H1 (cell line): ENCODE data around the gene BRD1. TPM values are rescaled to one million over a fixed set of nuclear protein-coding genes. Genes with fewer than 3 reads are reported as not detected.

Experiments
- CTCF ChIA-PET: fragments of 300-600 bp; sonication (Branson Sonifier 250); formaldehyde crosslinking; loops from one replicate; lab custom pipeline; 2021; ENCODE audit not compliant: partially characterized antibody; lab: Charles Lee
- POLR2A ChIA-PET: fragments of 300-600 bp; sonication (Branson Sonifier 250); formaldehyde crosslinking; loops from one replicate; lab custom pipeline; 2021; ENCODE audit warnings: inconsistent platforms; ENCODE audit not compliant: partially characterized antibody; lab: Charles Lee
- DNase-seq, 2 experiments: peaks; one replicate each; pipeline versions ENCODE4 v3.0.0 to v3.0.0-alpha.2; 2010 to 2022; ENCODE audit warnings: low spot score in 2 of 2, low read depth in 1 of 2, mixed read lengths in 1 of 2
- FAIRE-seq: peaks from 2 replicates; lab custom pipeline; 2011; peaks lifted over from hg19 to GRCh38; lab: Jason Lieb, UNC
- H2AFZ ChIP-seq: 2 replicates; pipeline ENCODE4 v1.8.1; 2012; ENCODE audit warnings: low read length, inconsistent platforms
- H2AK5ac ChIP-seq: 2 replicates; pipeline ENCODE4 v1.6.1; 2013; ENCODE audit warnings: low read depth, low read length
- H2BK120ac ChIP-seq: replicated peaks from 2 replicates; pipeline ENCODE3; 2013; ENCODE audit warnings: low read depth, low read length, inconsistent platforms
- H2BK12ac ChIP-seq: 2 replicates; pipeline ENCODE4 v1.6.1; 2013; ENCODE audit warnings: low read depth, low read length
- H2BK15ac ChIP-seq: 2 replicates; pipeline ENCODE4 v1.6.1; 2013; ENCODE audit warnings: low read length
- H2BK20ac ChIP-seq: 2 replicates; pipeline ENCODE4 v1.6.1; 2013; ENCODE audit warnings: low read length
- H2BK5ac ChIP-seq: 2 replicates; pipeline ENCODE4 v1.6.1; 2013; ENCODE audit warnings: low read depth, low read length
- H3K14ac ChIP-seq: 2 replicates; pipeline ENCODE4 v1.6.1; 2013; ENCODE audit warnings: inconsistent platforms; ENCODE audit not compliant: insufficient read length
- H3K18ac ChIP-seq: 2 replicates; pipeline ENCODE4 v1.6.1; 2013; ENCODE audit warnings: low read length; ENCODE audit errors: extremely low read depth
- H3K23ac ChIP-seq: 2 replicates; pipeline ENCODE4 v1.6.1; 2013; ENCODE audit warnings: inconsistent platforms; ENCODE audit not compliant: insufficient read length
- H3K23me2 ChIP-seq: 2 replicates; pipeline ENCODE4 v1.6.1; 2013; ENCODE audit warnings: low read depth, low read length
- H3K27ac ChIP-seq: 2 replicates; pipeline ENCODE4 v1.6.1; 2011; ENCODE audit warnings: low read depth, low read length, inconsistent platforms
- H3K27me3 ChIP-seq, 4 experiments: replicated peaks in 1 of 4; 1 replicate in 1 of 4; 2 replicates in 3 of 4; pipeline versions ENCODE4 v1.6.1 to v1.8.1; 2011 to 2013; ENCODE audit warnings: low read length in 3 of 4, mild to moderate bottlenecking in 3 of 4, inconsistent platforms in 2 of 4, mixed read lengths in 2 of 4, moderate library complexity in 1 of 4; ENCODE audit not compliant: control insufficient read depth in 3 of 4, insufficient read depth in 3 of 4; ENCODE audit errors: extremely low read depth in 1 of 4
- H3K36me3 ChIP-seq, 4 experiments: 2 replicates each; pipeline versions ENCODE4 v1.6.1 to v1.8.1; 2011 to 2013; ENCODE audit warnings: mild to moderate bottlenecking in 4 of 4, low read length in 3 of 4, moderate library complexity in 2 of 4, control low read depth in 1 of 4, inconsistent platforms in 1 of 4; ENCODE audit not compliant: insufficient read depth in 4 of 4, control insufficient read depth in 2 of 4
- H3K4ac ChIP-seq: replicated peaks from 2 replicates; pipeline ENCODE3; 2013; ENCODE audit warnings: low read length, low read depth, mixed read lengths, inconsistent platforms; ENCODE audit not compliant: insufficient read length
- H3K4me1 ChIP-seq, 4 experiments: replicated peaks in 1 of 4; 1 replicate in 1 of 4; 2 replicates in 3 of 4; pipeline versions ENCODE4 v1.6.1 to v1.8.1; 2011 to 2013; ENCODE audit warnings: low read length in 3 of 4, inconsistent platforms in 2 of 4, mixed read lengths in 1 of 4; ENCODE audit not compliant: insufficient read depth in 4 of 4, control insufficient read depth in 3 of 4
- H3K4me2 ChIP-seq, 2 experiments: 2 replicates each; pipeline versions ENCODE4 v1.6.1 to v1.8.1; 2011 to 2013; ENCODE audit warnings: low read depth in 2 of 2, low read length in 2 of 2, control low read depth in 1 of 2, inconsistent platforms in 1 of 2, mild to moderate bottlenecking in 1 of 2; ENCODE audit not compliant: insufficient read depth in 1 of 2
- H3K4me3 ChIP-seq, 4 experiments: fragments of 200-600, 300-600 bp in 1 of 4; sonication (generic), shearing (Covaris generic), sonication (Bioruptor Twin) in 1 of 4; 2 replicates each; pipeline versions ENCODE4 v1.5.1 to v1.8.1; 2011 to 2016; ENCODE audit warnings: low read length in 4 of 4, low read depth in 3 of 4, control low read depth in 2 of 4, inconsistent platforms in 2 of 4, mild to moderate bottlenecking in 2 of 4, mixed read lengths in 1 of 4, moderate library complexity in 1 of 4; ENCODE audit not compliant: insufficient read depth in 2 of 4; ENCODE audit errors: extremely low read depth in 1 of 4
- H3K56ac ChIP-seq: replicated peaks from 2 replicates; pipeline ENCODE3; 2013; ENCODE audit warnings: low read depth, mild to moderate bottlenecking, mixed read lengths, low read length, inconsistent platforms; ENCODE audit not compliant: insufficient read length
- H3K79me1 ChIP-seq: 2 replicates; pipeline ENCODE4 v1.6.1; 2013; ENCODE audit warnings: low read depth, low read length, control low read depth
- H3K79me2 ChIP-seq, 2 experiments: 2 replicates each; pipeline versions ENCODE4 v1.6.1 to v1.8.1; 2012 to 2013; ENCODE audit warnings: low read length in 2 of 2, mild to moderate bottlenecking in 2 of 2, inconsistent platforms in 1 of 2; ENCODE audit not compliant: insufficient read depth in 2 of 2, control insufficient read depth in 1 of 2
- H3K9ac ChIP-seq, 4 experiments: replicated peaks in 1 of 4; 1 replicate in 1 of 4; 2 replicates in 3 of 4; pipeline versions ENCODE4 v1.6.1 to v1.8.1; 2011 to 2013; ENCODE audit warnings: low read depth in 3 of 4, low read length in 3 of 4, control low read depth in 2 of 4, mild to moderate bottlenecking in 2 of 4, moderate library complexity in 2 of 4, inconsistent platforms in 1 of 4; ENCODE audit errors: extremely low read depth in 1 of 4
- H3K9me3 ChIP-seq, 2 experiments: 2 replicates each; pipeline versions ENCODE4 v1.6.1 to v1.8.1; 2012 to 2013; ENCODE audit warnings: mild to moderate bottlenecking in 2 of 2, moderate library complexity in 2 of 2, control low read depth in 1 of 2, inconsistent platforms in 1 of 2, low read depth in 1 of 2, low read length in 1 of 2, mixed read lengths in 1 of 2; ENCODE audit not compliant: insufficient read depth in 2 of 2
- H4K20me1 ChIP-seq, 2 experiments: replicated peaks in 1 of 2; 2 replicates each; pipeline versions ENCODE3 to v1.8.1; 2011 to 2013; ENCODE audit warnings: inconsistent platforms in 2 of 2, low read length in 2 of 2, mild to moderate bottlenecking in 1 of 2; ENCODE audit not compliant: insufficient read depth in 2 of 2, control insufficient read depth in 1 of 2
- H4K5ac ChIP-seq: 2 replicates; pipeline ENCODE4 v1.6.1; 2013; ENCODE audit warnings: low read length, low read depth, mixed read lengths, inconsistent platforms; ENCODE audit not compliant: insufficient read length
- H4K8ac ChIP-seq: 2 replicates; pipeline ENCODE4 v1.8.0; 2013; ENCODE audit warnings: mild to moderate bottlenecking, moderate library complexity, low read length, inconsistent platforms; ENCODE audit not compliant: insufficient read depth; ENCODE audit errors: extremely low read depth
- H4K91ac ChIP-seq: replicated peaks from 2 replicates; pipeline ENCODE3; 2013; ENCODE audit warnings: low read length, mixed read lengths, inconsistent platforms; ENCODE audit not compliant: insufficient read length
- ASH2L ChIP-seq: fragments of 200-600, 300-600 bp; sonication (generic); IDR thresholded peaks from one replicate; pipeline ENCODE4 v1.7.1; 2017; ENCODE audit warnings: low read length
- BRCA1 ChIP-seq: IDR thresholded peaks from 2 replicates; pipeline ENCODE4 v1.6.1; 2012; ENCODE audit warnings: low read depth, low read length, improper control_type of control experiment
- CHD2 ChIP-seq: IDR thresholded peaks from 2 replicates; pipeline ENCODE4 v1.6.1; 2012; ENCODE audit warnings: low read length, improper control_type of control experiment
- CTBP2 ChIP-seq: IDR thresholded peaks from 2 replicates; pipeline ENCODE4 v1.7.0; 2011; ENCODE audit warnings: borderline replicate concordance, mild to moderate bottlenecking, moderate library complexity, mixed read lengths, low read length; ENCODE audit not compliant: insufficient read depth, insufficient read length
- GABPA ChIP-seq: IDR thresholded peaks from 2 replicates; pipeline ENCODE4 v1.6.1; 2011; ENCODE audit warnings: mild to moderate bottlenecking, low read length, moderate library complexity, borderline replicate concordance; ENCODE audit not compliant: insufficient read depth
- KDM1A ChIP-seq: fragments of 200-600, 300-600 bp; sonication (generic); IDR thresholded peaks from 2 replicates; pipeline ENCODE4 v1.7.1; 2016; ENCODE audit warnings: mild to moderate bottlenecking, low read length, borderline replicate concordance
- NANOG ChIP-seq: IDR thresholded peaks from 2 replicates; pipeline ENCODE4 v1.6.1; 2011; ENCODE audit warnings: low read length, low read depth, mild to moderate bottlenecking, inconsistent platforms; ENCODE audit not compliant: insufficient read depth, poor library complexity, severe bottlenecking
- POLR2AphosphoS5 ChIP-seq: IDR thresholded peaks from 2 replicates; pipeline ENCODE4 v1.6.1; 2011; ENCODE audit warnings: low read depth, low read length
- SP1 ChIP-seq: IDR thresholded peaks from 2 replicates; pipeline ENCODE4 v1.6.1; 2011; ENCODE audit warnings: low read depth, low read length
- SP2 ChIP-seq: IDR thresholded peaks from 2 replicates; pipeline ENCODE4 v1.6.1; 2012; ENCODE audit warnings: mild to moderate bottlenecking, low read length, inconsistent platforms
- SP4 ChIP-seq: IDR thresholded peaks from 2 replicates; pipeline ENCODE4 v1.6.1; 2012; ENCODE audit warnings: low read length, inconsistent platforms
- TBP ChIP-seq: IDR thresholded peaks from 2 replicates; pipeline ENCODE4 v1.6.1; 2011; ENCODE audit warnings: low read depth, low read length, improper control_type of control experiment
- WGBS, 2 experiments: shearing (Covaris generic) in 1 of 2; methylation state at CpG; one replicate each; pipeline versions ENCODE4 v1.1.6 to v1.1.7; 2013 to 2015; ENCODE audit warnings: low lambda C conversion rate in 2 of 2, mixed read lengths in 2 of 2, inconsistent platforms in 1 of 2, low coverage in 1 of 2, missing lambda C conversion rate in 1 of 2; ENCODE audit not compliant: insufficient replicate concordance in 2 of 2, insufficient coverage in 1 of 2, insufficient read length in 1 of 2; ENCODE audit errors: extremely low coverage in 1 of 2, missing lambda C conversion rate in 1 of 2; 5-methylcytosine and 5-hydroxymethylcytosine counted together
- polyA plus RNA-seq, 7 experiments: library from polyadenylated mRNA; depleted of rRNA in 3 of 7; stranded (reverse) in 5 of 7; unstranded in 2 of 7; fragments of >200 nt in 5 of 7; fragments of 200-250 nt in 2 of 7; gene quantifications; 1 replicate in 5 of 7; 2 replicates in 1 of 7; 4 replicates in 1 of 7; pipeline versions ENCODE4 v1.2.1 to v1.2.3, GENCODE V29; 2011 to 2013; ENCODE audit warnings: missing spikeins in 2 of 7, mixed read lengths in 2 of 7
- total RNA-seq: library from RNA; stranded (reverse); fragmentation: NEBNext Ultra II Directional; extraction: Animal tissue kit (Norgen Biotek cat#: 25700); gene quantifications from 2 replicates; pipeline ENCODE4 v1.2.1, GENCODE V29; 2021
- TF ChIP-seq, protein P1 (sequence below): IDR thresholded peaks from 2 replicates; pipeline ENCODE4 v1.6.1; 2012; ENCODE audit warnings: low read length, inconsistent platforms

BRD1 gene
- total and polyA plus RNA-seq, 2 of the 8 experiments (the other 6 are each of a cell fraction or from before 2014, with no cell fraction given): 6.8 to 34.0 TPM

DNA sequence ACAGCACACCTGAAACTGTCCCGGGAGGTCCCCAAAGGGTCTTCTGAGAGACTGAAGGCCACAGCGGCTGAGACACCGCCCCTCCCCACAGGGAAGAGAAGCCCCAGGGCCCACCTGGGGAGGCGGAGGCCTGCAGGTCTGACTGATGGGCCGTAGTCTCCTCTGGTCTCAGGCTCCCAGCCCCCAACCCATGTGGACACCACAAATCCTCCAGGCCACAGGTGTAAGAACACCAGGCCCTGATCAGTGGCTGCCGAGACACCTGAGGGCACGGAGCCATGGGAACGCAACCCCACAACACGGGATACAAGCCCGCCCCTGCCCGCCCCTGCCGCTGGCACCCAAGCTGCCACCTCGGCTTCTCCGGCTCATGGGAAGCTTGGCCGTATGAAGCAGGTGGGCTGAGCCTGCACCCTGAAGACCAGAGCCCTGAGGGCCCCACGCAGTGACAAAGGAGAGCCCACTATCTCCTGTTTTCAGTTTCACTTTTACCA lies 46.3 kb downstream of the BRD1 start:
- Histone ChIP-seq H2BK5ac (no peak overlapping the region), H2BK20ac (no peak overlapping the region), H3K4me1 (no peaks in the 10 kb centered on the region; a peak in 3 of 7 replicates), H3K9ac (no peak overlapping the region; a peak in 1 of 7 replicates), H4K8ac (peak overlapping the region; percentile 57; the same call in 1 of the 2 replicates), H3K4me2 (no peak overlapping the region), H3K18ac (no peak overlapping the region), H3K4me3 (no peak overlapping the region), H4K5ac (no peak overlapping the region), H2BK12ac (no peak overlapping the region), H4K91ac (no peak overlapping the region), H3K56ac (no peak overlapping the region), H3K27me3 (no peaks in the 10 kb centered on the region), H3K9me3 (no peaks in the 10 kb centered on the region; a peak in 1 of 4 replicates), H3K23me2 (no peaks in the 10 kb centered on the region; the same call in 1 of the 2 replicates), H4K20me1 (peaks cover 17 to 36% of the 10 kb centered on the region in 2 experiments), H3K23ac (no peak overlapping the region), H2BK15ac (no peak overlapping the region), H2BK120ac (no peak overlapping the region), H2AK5ac (no peak overlapping the region), H3K14ac (no peak overlapping the region), H2AFZ (no peak overlapping the region), H3K36me3 (peaks cover 0 to 37% (median 23%) of the 10 kb centered on the region in 4 experiments; a peak in 6 of 8 replicates), H3K79me2 (peaks cover 4 to 69% of the 10 kb centered on the region in 2 experiments; a peak in 2 of 4 replicates), H3K79me1 (peaks cover 28% of the 10 kb centered on the region), H3K4ac (no peak overlapping the region), H3K27ac (no peak overlapping the region)
- ChIA-PET CTCF (no interaction called here), POLR2A (no interaction called here)
- DNase-seq (no peak), FAIRE-seq (no peak)
- 94% methylated on average over 16 of the region's 16 CpGs; no CpG with 5 or more reads in 1 of the 2 experiments for WGBS, 2 experiments
- no peak for TF ChIP-seq ASH2L
- TF ChIP-seq SP4: no peak
- TF ChIP-seq SP2: no peak
- no peak for TF ChIP-seq NANOG
- no peak for TF ChIP-seq GABPA
- TF ChIP-seq TBP: no peak
- no peak for TF ChIP-seq CHD2
- TF ChIP-seq KDM1A: no peak
- no peak for TF ChIP-seq POLR2AphosphoS5
- no peak for TF ChIP-seq BRCA1
- no peak for TF ChIP-seq CTBP2
- TF ChIP-seq, protein P1, sequence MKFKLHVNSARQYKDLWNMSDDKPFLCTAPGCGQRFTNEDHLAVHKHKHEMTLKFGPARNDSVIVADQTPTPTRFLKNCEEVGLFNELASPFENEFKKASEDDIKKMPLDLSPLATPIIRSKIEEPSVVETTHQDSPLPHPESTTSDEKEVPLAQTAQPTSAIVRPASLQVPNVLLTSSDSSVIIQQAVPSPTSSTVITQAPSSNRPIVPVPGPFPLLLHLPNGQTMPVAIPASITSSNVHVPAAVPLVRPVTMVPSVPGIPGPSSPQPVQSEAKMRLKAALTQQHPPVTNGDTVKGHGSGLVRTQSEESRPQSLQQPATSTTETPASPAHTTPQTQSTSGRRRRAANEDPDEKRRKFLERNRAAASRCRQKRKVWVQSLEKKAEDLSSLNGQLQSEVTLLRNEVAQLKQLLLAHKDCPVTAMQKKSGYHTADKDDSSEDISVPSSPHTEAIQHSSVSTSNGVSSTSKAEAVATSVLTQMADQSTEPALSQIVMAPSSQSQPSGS: no peak
- TF ChIP-seq SP1: no peak
